Measurements from ENCODE around the gene SLC6A4.

Gene SLC6A4

DNA sequence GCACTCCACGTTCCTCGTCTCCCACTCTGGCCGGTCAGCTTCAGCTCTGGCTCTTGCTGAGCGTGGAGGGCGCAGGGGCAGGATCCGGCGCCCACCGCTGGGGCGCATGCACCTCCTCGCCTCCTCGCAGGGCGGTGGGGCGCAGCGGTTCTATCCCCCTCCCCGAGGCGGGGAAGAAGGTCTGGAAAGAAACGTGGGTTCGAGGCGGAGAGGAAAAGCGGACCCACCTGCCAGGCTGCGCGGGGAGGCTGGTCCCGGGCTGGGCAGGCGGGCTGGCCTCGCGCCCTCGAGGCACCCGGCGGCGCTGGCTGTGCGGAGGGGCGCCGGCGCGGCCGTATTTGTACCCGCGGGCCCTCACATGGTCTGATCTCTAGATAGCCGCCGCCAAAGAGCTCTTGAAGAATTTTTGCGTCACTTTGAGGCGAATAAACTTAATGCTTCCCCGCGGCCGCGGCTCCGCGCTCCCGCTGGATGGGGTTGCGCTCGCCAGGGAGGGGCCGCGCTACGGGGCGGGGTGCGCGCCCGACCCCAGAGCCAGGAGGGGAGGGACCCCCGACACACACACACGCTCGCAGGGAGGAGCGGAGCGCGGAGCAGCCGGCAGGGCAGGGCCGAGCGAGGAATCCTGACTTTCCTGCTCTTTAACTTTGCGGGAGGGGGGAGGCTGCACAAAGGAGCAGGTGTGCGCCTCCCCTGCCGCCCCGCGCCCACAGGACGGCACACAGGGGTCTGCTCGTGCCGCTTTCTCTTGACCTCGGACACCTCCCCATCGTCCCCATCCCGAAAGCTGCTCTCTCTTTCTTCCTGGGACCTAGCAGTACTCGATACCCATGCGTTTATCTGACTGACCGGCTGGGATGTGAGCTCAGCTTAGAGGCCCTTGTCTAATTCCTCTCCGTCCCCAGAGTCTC lies at the start of gene SLC6A4:
Gene SLC6A4 (minus strand): TSS at position 312 of the 911 bp plus-strand sequence. CDS start 13,739 bp downstream, outside the sequence.
- DNase-seq (ENCODE audit: low read depth), result no peak

DNA sequence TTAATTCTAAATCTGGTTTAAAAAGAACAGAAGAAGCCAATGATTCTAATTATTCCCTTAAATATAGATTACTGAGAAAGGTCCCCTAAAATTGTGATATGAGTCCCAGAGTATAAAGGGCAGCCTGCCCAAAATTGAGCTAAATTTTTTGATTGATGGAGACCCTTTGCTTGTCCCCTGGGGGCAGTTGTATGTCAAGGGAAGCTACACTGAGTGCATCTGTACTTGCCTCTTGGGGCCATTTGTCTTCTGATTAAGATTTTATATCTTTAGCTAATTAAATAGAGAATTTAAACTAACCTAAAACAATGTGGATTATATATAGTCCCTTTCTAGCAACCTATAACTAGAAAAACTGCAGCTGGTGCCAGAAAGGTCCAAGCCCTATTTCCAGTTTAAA lies 43.7 kb upstream of the SLC6A4 start:
- no peak for DNase-seq (ENCODE audit: low read depth)

DNA sequence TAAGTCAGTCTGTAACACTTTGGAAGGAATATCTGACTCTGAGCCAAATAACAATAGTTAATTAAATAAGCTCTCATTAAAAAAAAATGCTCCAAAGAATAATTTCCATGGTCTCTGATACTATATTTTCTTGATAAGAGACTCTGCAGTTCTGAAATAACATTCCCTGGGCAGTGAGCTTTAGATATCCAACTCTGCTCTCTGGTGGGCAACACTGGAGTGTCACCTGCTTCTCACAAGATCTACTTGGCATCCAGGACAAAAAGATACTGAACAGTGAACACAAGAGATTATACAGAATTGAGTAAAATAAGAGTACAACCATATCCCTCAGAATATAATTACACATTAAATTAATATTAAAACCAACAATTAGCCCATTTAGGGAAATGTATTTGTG lies 42.5 kb upstream of the SLC6A4 start:
- peak; percentile 29 for DNase-seq (ENCODE audit: low read depth)

DNA sequence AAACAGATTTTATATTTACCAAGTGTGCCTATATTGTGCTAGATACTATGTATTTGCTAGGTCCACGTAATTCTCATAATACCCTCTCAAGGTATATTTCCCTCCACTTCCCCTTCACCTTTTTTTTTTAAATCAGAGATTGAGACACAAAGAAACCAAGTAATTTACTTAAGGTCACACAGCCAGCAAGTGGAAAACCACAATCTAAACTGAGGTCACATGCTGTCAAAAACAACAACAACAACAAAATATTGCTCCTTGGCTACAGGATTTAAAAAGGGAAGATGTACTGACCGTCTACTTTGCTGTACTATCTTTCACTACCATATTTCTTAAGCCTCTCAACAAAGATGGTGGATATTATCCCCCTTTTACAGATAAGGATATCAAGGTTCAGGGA lies 40.4 kb upstream of the SLC6A4 start:
- no peak for DNase-seq (ENCODE audit: low read depth)

DNA sequence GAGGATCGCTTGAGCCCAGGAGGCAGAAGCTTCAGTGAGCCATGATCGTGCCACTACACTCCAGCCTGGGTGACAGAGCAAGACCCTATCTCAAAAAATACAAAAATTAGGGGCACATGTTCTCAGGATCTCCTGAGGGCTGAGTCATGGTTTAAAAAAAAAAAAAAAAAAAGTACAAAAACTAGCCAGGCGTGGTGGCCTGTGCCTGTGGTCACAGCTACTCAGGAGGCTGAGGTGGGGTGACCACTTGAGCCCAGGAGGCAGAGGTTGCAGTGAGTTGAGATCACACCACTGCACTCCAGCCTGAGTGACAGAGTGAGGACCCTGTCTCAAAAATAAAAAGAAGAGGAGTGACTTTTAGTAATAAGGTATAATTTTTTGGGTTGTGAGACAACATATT lies 39.4 kb upstream of the SLC6A4 start:
- no peak for DNase-seq (ENCODE audit: low read depth)

DNA sequence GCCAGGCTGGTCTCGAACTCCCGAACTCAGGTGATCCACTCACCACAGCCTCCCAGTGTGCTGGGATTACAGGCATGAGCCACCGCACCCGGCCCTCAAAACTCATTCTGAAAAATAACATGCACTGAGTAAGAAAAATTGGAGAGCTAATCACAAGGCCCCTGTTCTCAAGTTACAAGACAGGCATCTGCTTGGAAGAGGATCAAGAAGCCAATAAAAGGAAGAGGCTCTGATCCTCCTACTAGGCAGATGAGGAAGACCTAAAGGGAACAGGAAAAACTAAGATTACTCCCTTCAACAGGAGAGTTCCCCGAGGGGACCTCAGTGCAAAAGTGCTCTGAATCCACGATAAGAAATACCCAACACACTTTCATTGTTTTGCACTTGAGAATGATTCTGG lies 37.9 kb upstream of the SLC6A4 start:
- peak; percentile 32 for DNase-seq (ENCODE audit: low read depth)

DNA sequence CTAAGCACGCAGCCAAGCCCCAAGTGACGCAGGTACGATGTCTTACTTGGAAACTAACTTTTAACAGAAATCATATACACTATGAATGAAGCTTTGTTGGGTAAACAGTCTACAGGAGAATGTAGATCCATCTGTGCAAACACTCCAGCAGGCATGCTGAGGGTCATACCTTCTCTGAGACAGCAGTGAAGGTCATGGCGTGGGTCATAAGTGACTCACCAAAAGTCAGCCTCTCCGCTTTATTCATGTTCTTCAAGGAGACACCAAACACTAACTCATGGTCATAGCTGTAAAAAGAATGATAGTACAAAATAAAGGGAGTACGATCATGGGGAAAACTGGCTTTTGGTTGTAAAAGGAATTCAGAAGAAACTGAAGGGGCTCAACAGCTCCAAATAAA lies 35.6 kb upstream of the SLC6A4 start:
- no peak for DNase-seq (ENCODE audit: low read depth)

DNA sequence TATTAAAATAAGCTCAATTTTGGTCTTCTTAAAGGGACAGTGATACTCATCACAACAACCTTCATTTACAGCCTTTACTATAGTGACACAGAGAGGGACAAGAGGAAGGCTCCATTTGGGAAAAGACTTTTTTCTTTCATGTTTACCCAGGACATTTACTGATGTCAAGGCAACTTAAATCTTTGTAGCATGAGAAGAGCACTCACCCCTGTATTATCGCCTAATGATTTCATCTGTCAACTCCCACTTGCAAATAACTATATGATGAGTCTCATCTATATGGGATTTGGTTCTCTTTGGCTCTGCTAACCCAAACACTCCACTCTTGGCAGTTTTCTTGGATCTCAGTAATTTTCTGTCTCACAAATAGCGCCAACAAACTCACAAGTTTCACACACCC lies 32.1 kb upstream of the SLC6A4 start:
- no peak for DNase-seq (ENCODE audit: low read depth)

DNA sequence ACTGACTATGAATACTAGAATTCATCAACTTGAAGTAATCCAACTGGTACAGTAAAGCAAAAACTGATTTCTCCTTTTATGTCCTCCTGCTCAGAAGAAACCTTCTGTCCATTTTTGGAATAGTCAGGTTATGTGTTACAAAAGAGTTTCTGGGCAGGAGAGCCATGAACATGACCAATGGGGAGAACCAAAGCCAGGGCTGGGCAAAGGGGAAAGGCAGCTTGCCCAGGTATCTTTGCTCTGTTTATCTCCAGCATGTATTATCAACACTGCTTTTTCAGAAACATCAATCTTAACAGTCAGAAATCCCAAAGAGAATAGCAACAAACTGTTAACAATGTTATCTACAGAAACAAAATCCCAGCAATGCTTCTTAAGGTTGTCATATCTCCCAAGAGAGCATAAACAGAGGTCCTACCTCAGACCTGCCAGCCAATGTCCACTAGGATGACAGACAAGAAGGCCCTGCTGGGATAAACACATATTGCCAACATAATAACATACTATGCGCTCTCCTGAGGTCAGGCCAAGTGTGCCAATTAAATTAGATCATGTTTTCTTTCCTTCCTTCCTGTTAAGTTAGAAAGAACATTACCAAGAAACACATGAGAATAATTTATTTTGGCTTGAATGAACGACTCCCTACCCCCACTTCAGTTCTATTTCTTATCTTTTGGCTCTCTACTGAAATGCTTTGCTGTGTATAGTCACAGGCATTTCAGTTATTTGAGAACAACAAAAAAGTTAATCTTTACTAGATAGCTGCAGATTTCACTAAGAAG lies 28.2 kb upstream of the SLC6A4 start:
- no peak for DNase-seq (ENCODE audit: low read depth)

DNA sequence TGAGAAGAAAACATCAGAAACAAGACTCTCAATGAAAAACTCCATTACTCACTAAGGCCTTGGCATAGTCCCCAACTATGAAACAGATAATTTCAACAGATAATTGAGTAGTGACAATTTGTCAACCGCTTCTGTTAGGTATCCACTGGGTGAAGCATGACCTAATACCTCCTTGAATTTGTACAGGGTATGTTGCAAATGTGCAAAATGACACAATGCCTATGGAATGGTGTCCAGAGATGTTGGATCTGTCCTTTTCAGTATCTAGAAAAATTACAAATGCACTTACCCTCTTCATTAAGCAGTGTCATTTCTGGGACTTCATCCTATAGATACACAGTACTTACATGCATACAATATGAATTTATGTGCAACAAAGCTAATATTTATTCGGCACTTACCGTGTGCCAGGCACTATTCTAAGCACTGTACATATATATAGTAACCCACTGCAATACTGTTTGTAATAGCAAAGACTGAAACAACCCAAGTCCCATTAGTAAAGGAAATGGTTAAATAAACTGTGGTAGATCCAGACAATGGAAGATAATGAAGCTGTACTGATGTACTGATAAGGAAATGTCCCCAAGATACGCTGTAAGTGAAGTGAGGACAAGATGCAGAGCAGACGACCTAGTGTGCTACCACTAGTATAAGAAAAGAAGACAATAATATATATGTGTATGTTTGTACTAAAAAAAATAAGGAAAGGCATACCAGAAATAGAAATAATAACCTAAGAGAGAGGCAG lies 21.4 kb upstream of the SLC6A4 start:
- no peak for DNase-seq (ENCODE audit: low read depth)

DNA sequence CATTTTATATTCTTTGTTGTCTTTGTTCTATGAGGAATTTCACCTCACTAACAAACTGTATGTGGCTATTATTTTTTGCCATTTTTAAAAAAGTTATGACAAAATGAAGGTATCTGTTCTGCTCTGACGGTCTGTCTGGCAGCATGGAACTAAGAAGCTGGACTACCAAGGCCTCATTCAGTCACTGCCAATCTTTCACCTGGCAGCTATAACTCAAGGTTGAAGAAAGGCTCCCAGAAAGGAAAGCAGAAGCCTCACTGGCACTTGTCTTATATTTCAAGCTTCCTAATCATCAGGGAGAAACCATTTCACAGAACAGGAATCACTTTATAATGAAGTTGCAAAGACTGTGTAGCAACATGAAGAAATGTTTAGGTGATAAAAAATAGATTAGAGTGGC lies 18.7 kb upstream of the SLC6A4 start:
- no peak for DNase-seq (ENCODE audit: low read depth)

DNA sequence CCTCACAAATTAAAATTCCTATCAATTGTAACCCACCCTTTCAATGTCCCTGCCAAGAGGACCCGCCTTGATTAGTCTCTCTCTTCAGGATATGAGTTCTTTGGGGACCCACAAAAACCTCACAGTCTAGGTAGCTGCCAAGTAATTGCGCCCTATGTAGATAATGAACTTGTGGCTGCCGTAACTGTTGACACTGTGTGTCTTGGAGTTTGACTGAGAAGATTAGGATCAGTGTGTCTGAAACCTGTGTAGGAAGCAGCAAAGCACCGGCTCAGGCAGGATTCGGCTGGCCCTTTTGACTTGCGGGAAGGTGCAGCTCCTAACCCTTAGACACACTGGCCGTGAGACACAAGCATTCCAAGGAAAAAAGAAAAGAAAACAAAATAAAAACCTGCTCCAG lies 17.8 kb upstream of the SLC6A4 start:
- DNase-seq (ENCODE audit: low read depth), result no peak

DNA sequence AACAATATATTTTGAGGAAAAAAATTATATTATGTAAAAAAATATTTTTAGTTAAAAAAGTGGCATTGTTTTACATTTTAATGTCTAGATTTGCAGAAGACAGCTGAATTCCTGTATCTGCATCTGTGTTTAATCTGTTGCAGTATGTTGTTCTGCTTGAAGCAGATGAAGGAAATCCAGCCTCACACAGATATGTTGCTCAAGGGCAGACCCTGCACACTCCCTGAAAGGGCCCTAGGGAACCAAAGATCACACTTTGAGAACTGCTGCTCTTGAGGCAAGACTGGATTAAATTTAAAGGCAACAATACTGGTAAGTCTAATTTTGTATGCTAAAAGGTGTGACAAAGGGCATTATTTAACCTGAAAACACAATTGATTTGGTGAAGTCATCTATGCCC lies 16.4 kb upstream of the SLC6A4 start:
- DNase-seq (ENCODE audit: low read depth), result peak; percentile 43

DNA sequence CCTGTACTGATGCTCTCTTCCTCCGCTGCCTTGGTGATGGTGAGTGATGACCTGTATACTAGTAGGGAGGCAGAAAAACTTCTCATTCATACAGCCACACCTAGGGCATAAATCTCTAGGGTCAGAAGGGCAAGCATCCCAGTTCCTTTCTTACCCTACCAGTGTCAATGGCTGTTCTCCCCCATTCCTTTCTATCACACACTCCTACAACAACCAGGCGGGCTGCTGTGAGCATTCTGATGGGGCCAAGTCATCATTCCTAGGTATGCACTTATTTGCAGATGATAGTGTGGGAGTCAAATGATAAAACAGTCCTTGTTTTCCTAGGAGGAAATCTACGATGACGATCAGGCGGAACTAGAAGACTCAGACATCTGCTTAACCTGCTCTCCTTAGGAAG lies 14.0 kb upstream of the SLC6A4 start:
- DNase-seq (ENCODE audit: low read depth), result no peak

DNA sequence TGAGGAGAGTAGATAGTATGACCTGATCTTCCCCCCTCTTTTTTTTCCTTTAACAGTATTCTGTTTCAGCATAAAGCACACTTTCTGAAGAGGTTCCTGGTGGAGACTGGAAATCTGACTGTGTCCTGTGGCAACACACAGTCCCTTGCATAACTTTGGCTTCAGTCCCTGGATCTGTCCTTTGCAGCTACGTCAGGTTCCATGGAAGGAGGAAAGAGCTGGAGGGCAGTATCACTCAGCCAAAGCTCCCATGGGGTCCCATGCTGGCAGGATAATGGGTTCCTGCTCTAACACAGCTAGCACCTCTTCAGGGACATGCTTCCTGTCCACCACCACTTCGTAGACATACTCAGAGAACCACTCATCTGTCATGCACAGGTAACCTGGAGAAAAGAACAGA lies 13.3 kb upstream of the SLC6A4 start:
- DNase-seq (ENCODE audit: low read depth), result no peak

DNA sequence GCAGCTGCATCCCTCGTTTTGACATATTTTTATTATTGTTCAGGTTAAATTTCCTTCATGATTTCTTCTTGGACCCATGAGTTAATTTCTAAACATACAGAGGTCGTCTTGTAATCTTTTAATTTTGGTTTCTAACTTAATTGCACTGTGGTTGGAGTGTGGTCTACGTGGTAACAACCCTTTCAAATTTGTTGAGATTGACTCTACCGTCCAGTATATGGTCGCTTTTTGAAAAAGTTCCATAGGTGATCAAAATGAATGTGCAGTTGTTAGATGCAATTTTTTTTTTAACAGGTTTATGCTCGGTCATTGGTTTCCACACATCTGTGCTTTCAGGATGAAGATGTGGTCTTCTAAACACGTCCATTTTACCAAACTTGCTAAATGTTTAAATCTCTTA lies 11.0 kb upstream of the SLC6A4 start:
- no peak for DNase-seq (ENCODE audit: low read depth)

DNA sequence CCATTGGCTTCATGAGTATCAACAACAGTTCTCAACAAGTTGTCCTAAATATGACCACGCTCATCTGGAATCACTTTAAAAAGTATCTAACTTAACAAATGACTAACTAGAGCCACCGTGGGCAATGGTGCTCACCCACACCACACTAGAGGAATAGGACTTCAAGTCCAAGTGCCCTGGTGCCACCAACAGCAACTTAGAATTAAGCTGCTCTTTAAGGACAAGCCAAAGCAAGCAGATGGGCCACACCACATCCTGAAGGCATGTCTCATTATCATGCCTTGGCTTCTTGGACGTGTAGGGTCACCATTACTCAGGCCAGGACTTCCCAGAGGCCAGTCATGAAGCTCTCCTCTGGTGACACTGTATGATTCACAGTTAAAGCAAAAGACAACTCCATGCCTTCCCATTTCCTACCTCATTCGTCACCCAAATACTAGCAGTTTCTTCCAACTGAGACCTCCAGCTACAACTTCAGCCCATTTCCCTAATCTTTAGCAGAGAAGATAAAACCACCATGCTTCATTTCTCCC lies 9.4 kb upstream of the SLC6A4 start:
- DNase-seq (ENCODE audit: low read depth), result no peak

DNA sequence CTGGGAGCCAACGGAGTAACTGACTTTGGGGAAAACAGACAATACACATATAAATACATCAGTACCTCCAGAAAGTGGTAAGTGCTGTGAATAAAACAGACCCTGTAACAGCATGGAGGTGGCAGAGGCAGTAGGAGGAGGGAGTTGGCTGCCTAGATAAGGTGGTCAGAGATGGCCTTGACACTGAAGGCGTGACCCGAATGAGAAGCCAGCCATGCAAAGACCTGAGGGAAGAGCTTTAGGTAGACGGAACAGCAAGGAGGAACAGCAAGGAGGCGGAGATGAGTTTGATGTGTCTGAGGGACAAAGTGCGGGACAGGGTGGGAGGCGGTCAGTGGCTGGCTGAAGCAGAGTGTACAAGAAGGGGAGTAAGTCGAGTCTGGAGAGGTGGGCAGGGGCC lies 8.1 kb upstream of the SLC6A4 start:
- DNase-seq (ENCODE audit: low read depth), result no peak

DNA sequence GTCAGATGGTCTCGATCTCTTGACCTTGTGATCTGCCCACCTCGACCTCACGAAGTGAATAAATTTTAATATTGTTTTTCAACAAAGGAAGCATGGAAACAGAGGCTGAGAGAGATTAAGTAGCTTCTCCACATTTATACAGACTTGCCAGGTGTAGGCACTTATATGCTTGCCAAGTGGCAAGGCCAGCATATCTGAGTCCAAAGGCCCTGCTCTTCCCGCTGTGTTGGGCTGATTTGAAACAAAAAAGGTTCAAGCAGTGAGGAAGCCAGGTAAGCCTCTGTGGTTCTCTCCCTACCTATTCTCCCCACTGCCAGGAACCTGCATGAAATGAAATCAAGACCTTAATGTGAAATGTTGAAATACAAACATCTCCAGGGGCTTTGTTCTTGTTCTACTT lies 7.5 kb upstream of the SLC6A4 start:
- no peak for DNase-seq (ENCODE audit: low read depth)

DNA sequence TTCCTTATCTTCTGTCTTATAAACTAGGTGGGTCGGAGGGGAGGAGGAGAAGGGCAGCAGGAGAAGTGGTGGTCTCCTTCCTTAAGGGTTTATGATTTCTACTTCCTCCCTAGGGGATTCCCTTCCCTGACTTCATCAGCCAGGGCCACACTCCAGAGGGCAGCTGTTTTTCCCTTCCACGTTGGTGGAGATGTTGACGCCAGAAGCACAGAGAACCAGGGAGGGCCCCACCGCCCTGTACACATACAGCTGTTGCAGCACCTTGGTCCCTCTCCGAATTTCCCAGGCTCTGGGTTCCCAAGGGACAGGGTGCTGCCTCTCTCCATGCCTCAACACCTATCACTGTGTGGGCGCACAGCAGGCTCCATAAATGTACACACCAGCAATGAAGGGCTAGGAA lies 5.6 kb upstream of the SLC6A4 start:
- DNase-seq (ENCODE audit: low read depth), result no peak

DNA sequence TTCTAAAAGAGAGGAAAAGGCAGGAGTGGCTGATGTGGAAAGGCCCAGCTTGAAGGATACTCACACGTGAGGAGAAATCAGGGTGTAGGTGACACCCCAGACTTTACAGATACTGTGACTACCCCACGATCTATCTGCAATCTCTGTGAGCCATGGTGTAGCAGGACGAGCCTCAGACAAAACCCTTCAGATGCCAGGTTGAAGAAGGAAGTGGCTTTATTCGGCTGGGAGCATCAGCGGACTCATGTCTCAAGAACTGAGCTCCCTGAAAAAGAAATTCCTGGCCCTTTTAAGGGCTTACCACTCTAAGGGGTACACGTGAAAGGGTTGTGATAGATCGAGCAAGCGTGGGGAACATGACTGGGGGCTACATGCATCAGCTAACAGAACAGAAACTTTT lies 4.7 kb upstream of the SLC6A4 start:
- no peak for DNase-seq (ENCODE audit: low read depth)

DNA sequence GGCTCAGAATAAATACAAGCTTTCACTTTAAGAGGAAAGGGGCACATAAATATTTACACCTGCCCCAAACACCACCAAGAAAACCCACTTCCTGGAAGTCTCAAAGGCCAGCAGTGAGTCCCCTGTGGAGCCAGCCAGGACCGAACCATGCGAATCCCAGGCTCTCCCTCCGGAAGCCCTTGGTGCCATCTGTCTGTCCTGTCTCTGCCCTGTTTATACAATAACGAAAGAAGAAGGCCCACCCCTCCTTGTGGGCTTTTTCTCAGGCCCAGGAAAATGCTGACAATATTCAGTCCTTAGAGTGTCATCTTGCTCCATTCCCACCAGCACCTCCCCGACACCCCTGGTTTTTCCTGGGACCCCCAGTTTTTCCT lies 3.6 kb upstream of the SLC6A4 start:
- no peak for DNase-seq (ENCODE audit: low read depth)
